Urinary bladder (tissue), 4 donors: Measurements from ENCODE around the gene RNASEH2B. TPM values are rescaled to one million over a fixed set of nuclear protein-coding genes. Genes with fewer than 3 reads are reported as not detected.

Experiments used
- DNase-seq: peaks from one replicate; pipeline ENCODE4 v3.0.0-alpha.2; 2015; ENCODE audit errors: extremely low spot score
- H3K27ac ChIP-seq: one replicate; pipeline ENCODE4 v1.5.1; 2013; ENCODE audit warnings: low read depth, mild to moderate bottlenecking, moderate library complexity
- H3K36me3 ChIP-seq: one replicate; pipeline ENCODE4 v1.6.1; 2013; ENCODE audit warnings: mild to moderate bottlenecking, moderate library complexity; ENCODE audit not compliant: insufficient read depth
- H3K4me1 ChIP-seq: one replicate; pipeline ENCODE4 v1.6.1; 2013; ENCODE audit warnings: mild to moderate bottlenecking, moderate library complexity; ENCODE audit not compliant: insufficient read depth
- H3K4me3 ChIP-seq: one replicate; pipeline ENCODE4 v1.5.1; 2013; ENCODE audit warnings: low read depth, low read length
- WGBS: extraction: QIAGEN DNeasy Blood & Tissue Kit; methylation state at CpG from one replicate; pipeline ENCODE4 v1.1.7; 2013; 5-methylcytosine and 5-hydroxymethylcytosine counted together
- polyA plus RNA-seq: library from polyadenylated mRNA; stranded (reverse); fragments of 200-250 nt; gene quantifications from one replicate; pipeline ENCODE4 v1.2.3, GENCODE V29; 2013
- total RNA-seq: library from RNA; depleted of rRNA; stranded (reverse); fragments of >200 nt; gene quantifications from one replicate; pipeline ENCODE4 v1.2.3, GENCODE V29; 2014
- donor health status: healthy with polysubstance abuse.
- donor health status: healthy.

RNASEH2B gene, protein sequence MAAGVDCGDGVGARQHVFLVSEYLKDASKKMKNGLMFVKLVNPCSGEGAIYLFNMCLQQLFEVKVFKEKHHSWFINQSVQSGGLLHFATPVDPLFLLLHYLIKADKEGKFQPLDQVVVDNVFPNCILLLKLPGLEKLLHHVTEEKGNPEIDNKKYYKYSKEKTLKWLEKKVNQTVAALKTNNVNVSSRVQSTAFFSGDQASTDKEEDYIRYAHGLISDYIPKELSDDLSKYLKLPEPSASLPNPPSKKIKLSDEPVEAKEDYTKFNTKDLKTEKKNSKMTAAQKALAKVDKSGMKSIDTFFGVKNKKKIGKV
- 154 TPM for total RNA-seq
- polyA plus RNA-seq = 36.3 TPM

DNA sequence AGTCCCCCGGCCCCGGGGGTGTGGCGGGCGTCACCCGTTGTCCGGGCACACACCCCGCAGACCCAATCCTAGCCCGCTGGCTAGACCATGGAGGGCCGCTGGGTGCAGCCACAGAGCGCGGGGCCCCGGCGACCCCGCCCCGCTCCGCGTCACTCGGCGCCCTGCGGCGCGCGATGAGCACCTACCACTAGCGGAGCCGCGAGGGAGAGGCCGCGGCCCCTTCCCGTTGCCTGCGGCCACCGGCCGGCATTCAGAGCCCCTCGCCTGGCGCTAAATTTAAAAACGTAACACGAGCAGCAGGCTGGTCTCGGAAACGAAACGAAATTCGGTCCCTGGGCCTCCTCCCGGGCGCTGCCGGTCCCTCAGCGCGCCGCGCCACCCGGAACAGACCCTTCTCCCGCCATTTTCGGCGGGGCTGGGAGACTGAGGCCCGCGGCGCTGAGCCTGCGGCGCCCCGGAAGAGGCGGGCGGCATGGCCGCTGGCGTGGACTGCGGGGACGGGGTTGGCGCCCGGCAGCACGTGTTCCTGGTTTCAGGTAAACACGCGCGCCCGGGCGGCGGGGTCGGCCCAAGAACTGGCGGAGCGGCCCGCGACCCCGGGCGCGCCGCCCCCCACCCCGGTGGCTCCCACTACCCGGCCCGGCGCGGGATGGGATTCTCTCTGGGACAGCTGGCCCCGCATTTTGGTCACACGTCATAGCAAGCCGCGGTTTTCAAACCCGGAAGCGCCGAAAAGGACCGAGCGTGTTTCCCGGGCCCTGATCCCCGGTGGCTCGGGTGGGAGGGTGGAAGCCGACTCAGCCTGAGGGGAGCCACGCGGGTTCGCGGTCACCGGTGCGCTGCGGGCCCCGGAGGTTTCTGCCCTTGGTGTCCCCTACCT, at the start of gene RNASEH2B:
Gene RNASEH2B (plus strand): TSS at position 187 of the 880 bp plus-strand sequence. CDS start 286 bp downstream, at position 473.
- Histone ChIP-seq H3K4me3 (peak within 1 kb of the TSS; percentile 75), H3K27ac (peak within 1 kb of the TSS; percentile 91), H3K4me1 (no peaks in the 10 kb centered on the region), H3K36me3 (no peaks in the 10 kb centered on the region)
- DNase-seq = no peak
- WGBS = under 1% methylated on average over 107 of the region's 107 CpGs

DNA sequence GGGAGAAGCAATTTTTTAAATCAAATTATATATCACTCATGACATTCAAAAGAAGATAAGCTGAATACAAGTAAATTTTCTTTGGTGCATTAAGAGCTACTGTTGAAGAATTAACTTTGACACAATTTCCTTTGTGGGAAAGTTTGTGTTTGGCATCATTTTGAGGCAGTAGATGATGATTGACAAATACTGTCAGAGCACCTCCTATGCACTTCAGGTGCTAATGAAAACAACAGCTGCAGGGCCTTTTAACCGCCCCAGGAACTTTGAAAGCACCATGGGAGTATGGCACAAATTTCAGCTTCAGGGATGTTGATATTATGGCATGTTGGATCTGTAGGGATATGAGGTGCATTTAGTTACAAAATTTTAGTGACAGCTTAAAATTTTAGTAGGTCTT, 45.1 kb upstream of the RNASEH2B start:
- 91% methylated on average over 1 of the region's 1 CpG for WGBS
- Histone ChIP-seq H3K4me1 (no peaks in the 10 kb centered on the region), H3K36me3 (no peaks in the 10 kb centered on the region), H3K27ac (no peak overlapping the region), H3K4me3 (no peak overlapping the region)
- no peak for DNase-seq

DNA sequence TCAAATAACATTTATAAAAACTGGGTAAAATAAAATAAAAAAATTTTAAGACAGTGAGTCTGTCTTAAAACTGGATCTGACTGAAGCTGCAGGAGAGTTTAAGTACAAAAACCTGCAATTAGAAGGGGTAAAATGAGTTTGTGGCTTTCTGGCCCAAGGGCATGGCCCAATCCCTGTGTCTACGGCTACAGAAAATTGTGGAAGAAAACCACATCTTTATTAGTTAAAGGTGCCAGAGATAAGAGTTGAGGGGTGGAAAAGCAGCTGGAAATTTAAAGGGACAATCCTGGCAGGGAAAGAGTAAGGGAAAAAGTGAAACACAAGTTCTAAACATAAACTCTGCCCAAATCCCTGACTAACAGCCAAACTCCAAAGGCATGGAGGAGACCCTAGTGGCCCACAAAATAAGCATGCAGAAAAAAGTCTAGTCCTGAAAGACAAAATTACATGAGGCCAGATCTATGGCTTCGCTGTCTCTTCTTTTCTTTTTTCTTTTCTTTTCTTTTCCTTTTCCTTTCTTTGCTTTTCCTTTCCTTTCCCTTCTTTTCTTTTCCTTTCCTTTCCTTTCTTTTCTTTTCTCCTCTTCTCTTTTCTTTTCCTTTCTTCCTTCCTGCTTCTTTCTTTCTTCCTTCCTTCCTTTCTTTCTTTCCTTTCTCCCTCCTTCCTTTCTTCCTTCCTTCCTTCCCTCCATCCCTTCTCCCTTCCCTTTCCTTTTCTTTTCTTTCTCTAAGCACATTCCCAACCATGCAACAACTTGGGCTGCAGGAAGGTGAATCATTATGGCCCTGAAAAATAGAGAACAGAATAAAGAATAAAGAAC, 42.6 kb upstream of the RNASEH2B start:
- Histone ChIP-seq H3K27ac (no peak overlapping the region), H3K4me3 (no peak overlapping the region), H3K4me1 (no peaks in the 10 kb centered on the region), H3K36me3 (no peaks in the 10 kb centered on the region)
- WGBS = 72% methylated on average over 2 of the region's 2 CpGs
- no peak for DNase-seq

DNA sequence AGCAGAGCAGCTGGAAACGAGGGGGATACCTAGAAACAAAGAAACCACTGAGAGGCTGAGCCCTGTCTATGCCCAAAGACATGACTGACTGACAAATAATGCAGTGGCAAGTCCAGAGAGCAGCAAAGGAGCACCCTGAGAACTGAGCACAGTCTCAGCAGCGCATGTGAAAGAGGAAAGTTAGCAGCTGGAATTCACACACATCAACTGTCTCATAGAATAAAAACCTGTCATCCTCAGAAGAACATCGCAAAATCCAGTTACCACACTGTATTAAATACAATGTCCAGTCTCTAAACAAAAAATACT, 42.0 kb upstream of the RNASEH2B start:
- 65% methylated on average over 3 of the region's 3 CpGs for WGBS
- Histone ChIP-seq H3K27ac (no peak overlapping the region), H3K4me1 (no peaks in the 10 kb centered on the region), H3K4me3 (no peak overlapping the region), H3K36me3 (no peaks in the 10 kb centered on the region)
- DNase-seq = no peak

DNA sequence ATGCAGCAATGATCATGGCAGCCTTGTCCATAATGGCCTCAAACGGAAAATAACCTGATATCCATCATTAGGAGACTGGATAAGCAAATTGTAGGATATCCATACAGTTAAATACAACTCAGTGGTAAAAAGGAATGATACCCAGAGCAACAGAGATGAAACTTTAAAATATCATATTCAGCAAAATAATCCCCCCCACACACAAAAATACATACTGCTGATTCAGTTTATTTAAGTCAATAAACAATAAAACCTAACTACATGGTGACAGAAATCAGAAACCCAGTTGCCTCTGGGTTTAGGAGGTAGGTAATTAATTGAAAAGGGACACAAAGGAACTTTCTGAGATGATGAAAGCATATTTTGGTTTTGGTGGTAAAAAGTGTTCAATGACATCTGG, 38.2 kb upstream of the RNASEH2B start:
- H3K27ac ChIP-seq = no peak overlapping the region
- no peak for DNase-seq
- H3K36me3 ChIP-seq = no peaks in the 10 kb centered on the region
- no peak overlapping the region for H3K4me3 ChIP-seq
- H3K4me1 ChIP-seq = no peaks in the 10 kb centered on the region
- WGBS = 94% methylated on average over 1 of the region's 1 CpG

DNA sequence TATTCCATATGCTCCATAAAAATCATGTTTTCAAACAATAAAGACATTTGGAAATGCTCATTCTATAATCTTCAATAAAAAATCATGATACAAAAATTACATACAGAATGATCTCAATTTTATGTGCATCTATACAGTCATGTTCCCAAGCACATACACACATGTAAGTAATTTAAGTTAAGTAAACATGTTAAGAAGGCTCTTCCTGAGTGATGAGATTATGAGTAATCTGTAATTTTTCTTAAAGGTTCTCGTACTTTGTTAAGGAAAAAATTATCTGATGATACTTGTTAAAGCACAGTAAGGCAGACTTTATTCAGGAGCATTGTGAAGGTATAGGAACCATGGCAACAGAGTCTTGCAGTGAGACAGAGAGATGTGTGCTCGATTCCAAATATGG, 36.1 kb upstream of the RNASEH2B start:
- DNase-seq = no peak
- WGBS = 56% methylated on average over 2 of the region's 2 CpGs

DNA sequence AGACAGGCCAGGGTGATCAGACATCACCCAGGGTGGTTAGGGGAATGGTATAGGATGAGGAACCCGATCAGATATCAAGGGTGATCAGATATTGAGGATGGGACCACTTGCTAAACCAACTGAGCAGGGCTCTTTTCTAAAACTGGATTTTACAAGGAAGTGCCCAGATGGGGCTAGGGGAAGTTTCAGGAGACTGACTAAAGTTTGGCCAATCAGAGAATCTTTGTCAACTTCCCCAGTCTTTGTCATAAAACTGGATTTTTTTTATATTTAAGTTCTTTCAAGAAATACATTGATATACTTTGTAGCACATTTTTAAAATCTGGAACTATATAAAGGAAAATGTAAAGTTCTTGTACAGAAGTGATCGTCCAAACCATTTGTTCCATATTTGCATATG, 35.6 kb upstream of the RNASEH2B start:
- WGBS = 93% methylated on average over 2 of the region's 2 CpGs

More for the DNA sequence above, 36.1 kb upstream of the RNASEH2B start:
- Histone ChIP-seq H3K4me1 (no peaks in the 10 kb centered on the region), H3K36me3 (no peaks in the 10 kb centered on the region), H3K27ac (no peak overlapping the region), H3K4me3 (no peak overlapping the region)

DNA sequence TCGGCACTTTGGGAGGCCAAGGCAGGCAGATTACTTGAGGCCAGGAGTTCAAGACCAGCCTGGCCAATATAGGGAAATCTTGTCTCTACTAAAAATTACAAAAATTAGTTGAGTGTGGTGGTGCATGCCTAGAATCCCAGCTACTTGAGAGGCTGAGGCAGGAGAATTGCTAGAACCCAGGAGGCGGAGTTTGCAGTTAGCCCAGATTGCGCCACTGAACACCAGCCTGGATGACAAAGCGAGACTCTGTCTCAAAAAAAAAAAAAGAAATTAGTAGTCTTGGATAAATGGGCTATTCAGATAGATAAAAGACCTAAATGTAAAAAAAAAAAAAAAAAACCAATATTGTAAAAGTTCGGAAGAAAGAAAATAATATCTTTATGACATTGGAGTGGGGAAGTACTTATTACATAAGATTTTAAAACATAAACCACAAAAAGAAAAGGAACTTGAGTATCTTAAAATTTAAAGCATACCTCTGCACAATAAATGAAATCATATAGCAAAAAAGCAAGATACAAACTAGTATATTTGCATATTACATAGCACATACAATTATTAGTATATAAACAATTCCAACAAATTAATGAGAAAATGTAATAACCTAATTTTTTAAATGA, 26.7 kb upstream of the RNASEH2B start:
- Histone ChIP-seq H3K4me1 (no peaks in the 10 kb centered on the region), H3K36me3 (no peaks in the 10 kb centered on the region), H3K27ac (no peak overlapping the region), H3K4me3 (no peak overlapping the region)
- DNase-seq = no peak
- 93% methylated on average over 5 of the region's 5 CpGs for WGBS

More for the DNA sequence above, 35.6 kb upstream of the RNASEH2B start:
- Histone ChIP-seq H3K27ac (no peak overlapping the region), H3K36me3 (no peaks in the 10 kb centered on the region), H3K4me1 (no peaks in the 10 kb centered on the region), H3K4me3 (no peak overlapping the region)
- DNase-seq = no peak

DNA sequence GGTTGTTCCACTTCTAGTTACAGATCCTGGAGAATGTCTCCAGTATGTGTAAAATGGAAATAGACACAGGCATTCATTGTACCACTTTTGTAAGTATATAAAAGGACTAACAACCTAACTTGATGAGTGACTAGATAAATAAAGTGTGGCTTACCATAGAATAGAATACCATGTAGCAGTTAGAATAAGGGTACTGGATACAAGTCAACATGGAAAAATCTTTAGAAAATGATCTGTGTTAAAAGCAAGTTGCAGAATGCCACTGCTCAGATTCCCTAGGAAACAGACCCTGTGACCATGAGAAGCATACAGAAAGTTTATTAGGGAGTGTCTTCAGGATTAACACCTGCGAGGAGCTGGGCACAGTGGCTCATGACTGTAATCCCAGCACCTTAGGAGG, 25.9 kb upstream of the RNASEH2B start:
- H3K4me1 ChIP-seq = no peaks in the 10 kb centered on the region
- no peak overlapping the region for H3K4me3 ChIP-seq
- H3K36me3 ChIP-seq = no peaks in the 10 kb centered on the region
- H3K27ac ChIP-seq = no peak overlapping the region
- 67% methylated on average over 1 of the region's 1 CpG for WGBS
- DNase-seq = no peak

DNA sequence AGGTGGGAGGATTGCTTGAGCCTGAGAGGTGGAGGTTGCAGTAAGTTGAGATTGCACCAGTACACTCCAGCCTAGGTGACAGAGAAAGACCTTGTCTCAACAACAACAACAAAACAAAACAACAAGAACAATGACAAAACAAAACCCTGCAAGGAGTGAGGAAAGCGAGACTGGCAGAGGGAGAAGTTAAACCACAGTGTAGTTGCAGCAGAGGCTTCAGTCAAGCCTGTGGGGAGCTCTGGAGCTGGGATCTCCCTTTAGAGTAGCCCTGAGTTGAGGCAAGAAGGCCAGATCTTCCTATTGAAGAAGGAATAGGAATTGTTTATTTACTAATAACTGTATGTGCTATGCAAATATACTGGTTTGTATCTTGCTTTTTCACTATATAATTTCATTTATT, 25.3 kb upstream of the RNASEH2B start:
- H3K36me3 ChIP-seq = no peaks in the 10 kb centered on the region
- 87% methylated on average over 1 of the region's 1 CpG for WGBS
- no peaks in the 10 kb centered on the region for H3K4me1 ChIP-seq
- no peak overlapping the region for H3K4me3 ChIP-seq
- no peak overlapping the region for H3K27ac ChIP-seq
- DNase-seq = no peak

DNA sequence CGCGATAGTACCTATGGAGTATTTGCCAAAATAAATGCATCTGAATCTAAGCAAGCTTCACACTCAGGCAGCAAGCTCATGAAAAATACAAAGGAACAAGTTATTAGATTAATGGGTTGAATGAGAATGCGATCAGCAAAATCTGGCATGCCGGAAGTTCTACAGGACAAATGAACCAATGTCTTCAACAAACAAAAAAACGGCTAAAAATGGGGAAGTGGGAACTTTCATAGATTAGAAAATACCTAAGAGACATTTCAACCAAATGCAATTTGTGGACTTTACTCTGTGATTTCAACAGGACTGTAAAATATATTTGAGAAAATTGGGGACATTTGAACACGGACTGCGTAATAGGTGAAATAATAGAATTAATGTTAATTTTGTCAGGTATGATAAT, 22.4 kb upstream of the RNASEH2B start:
- DNase-seq = no peak
- WGBS = 92% methylated on average over 7 of the region's 7 CpGs
- Histone ChIP-seq H3K27ac (no peak overlapping the region), H3K36me3 (no peaks in the 10 kb centered on the region), H3K4me3 (no peak overlapping the region), H3K4me1 (no peaks in the 10 kb centered on the region)

DNA sequence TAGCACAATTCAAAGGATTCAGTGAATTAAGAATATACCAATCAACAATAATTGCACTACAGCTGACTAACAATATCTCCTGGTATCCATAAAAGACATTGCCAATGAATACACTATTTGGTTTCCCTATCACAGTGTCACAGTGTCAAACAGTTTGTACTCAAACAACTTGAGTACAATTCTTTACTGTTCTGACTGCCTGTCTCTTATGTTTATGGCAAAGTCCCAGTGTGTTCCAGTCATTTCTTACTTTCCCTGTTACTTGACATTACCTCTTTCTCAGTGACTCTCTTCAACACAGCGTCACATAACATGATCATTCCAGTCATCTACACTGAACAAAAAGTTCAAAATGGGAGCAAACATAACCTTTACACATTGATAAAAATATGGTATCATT, 21.2 kb upstream of the RNASEH2B start:
- Histone ChIP-seq H3K4me3 (no peak overlapping the region), H3K27ac (no peak overlapping the region), H3K36me3 (no peaks in the 10 kb centered on the region), H3K4me1 (no peaks in the 10 kb centered on the region)
- 0% methylated on average over 1 of the region's 1 CpG for WGBS
- no peak for DNase-seq

DNA sequence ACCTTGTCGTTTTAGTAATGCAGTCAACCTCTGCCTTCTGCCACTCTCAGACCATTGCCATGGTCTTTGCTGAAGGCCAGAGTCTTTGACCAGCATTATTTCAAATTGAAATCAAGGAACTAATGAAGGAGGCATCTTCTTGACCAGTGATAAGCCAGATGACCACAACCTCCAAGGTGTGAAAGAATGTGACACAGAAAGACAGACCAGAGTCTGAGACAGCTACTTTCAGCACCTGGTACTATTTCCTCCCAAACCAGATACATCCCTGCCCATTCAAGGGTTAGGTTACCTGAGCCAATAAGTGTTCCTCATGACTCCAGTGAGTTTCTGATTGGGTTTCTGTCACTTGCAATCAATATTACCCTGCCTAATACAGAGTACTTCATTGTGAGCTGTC, 20.3 kb upstream of the RNASEH2B start:
- DNase-seq = no peak
- WGBS = 0% methylated on average over 1 of the region's 1 CpG
- H3K4me1 ChIP-seq = no peaks in the 10 kb centered on the region
- H3K36me3 ChIP-seq = no peaks in the 10 kb centered on the region
- H3K4me3 ChIP-seq = no peak overlapping the region
- no peak overlapping the region for H3K27ac ChIP-seq
